Measurements from ENCODE around the gene MRGPRF. TPM values are rescaled to one million over a fixed set of nuclear protein-coding genes. Genes with fewer than 3 reads are reported as not detected.

MRGPRF gene
- total RNA-seq, 4 donors from 2014 or later = 88.9 to 213 (median 165) TPM

DNA sequence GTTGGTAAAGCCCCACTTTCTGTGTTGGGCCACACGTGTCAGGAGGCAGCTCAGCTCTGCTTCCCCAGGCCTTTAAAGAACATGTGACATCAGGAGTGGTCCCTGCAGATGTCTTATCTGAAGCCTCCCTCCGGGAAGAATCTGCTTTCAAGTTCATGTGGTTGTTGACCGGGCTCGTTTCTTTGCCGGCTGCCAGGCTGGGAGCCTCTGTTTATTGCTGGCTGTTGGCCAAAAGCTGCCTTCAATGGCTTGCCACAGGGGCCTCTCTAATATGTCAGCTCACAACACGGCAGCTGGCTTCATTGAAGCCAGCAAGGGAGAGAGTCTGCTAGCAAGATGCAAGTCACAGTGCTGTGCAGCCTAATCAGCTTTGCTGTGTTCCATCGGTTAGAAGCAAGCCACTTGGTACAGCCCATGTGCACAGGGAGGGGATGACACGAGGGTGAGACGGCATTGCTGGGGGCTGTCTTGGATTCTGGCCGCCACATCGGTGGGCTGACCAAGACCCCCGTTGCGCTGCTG is 14.6 kb downstream of the MRGPRF start:
- Histone ChIP-seq H3K27ac (peak overlapping the region; percentile 89 to 99 (median 98)), H3K4me3 (no peak overlapping the region), H3K9me3 (no peaks in the 10 kb centered on the region), H3K27me3 (no peaks in the 10 kb centered on the region), H3K36me3 (peaks cover 0 to 6% of the 10 kb centered on the region in 2 donors), H3K4me1 (peaks cover 4 to 61% (median 53%) of the 10 kb centered on the region in 3 donors)
- WGBS, 2 donors (ENCODE audit: low coverage in 1 of 2) = 27% methylated on average over 4 of the region's 13 CpGs; no CpG with 5 or more reads in 1 of the 2 donors
- ATAC-seq = no peak
- peak; percentile 22 for TF ChIP-seq POLR2AphosphoS5 (IDR thresholded peaks at IDR 0.05)
- TF ChIP-seq EP300 (IDR thresholded peaks at IDR 0.05) = no peak

DNA sequence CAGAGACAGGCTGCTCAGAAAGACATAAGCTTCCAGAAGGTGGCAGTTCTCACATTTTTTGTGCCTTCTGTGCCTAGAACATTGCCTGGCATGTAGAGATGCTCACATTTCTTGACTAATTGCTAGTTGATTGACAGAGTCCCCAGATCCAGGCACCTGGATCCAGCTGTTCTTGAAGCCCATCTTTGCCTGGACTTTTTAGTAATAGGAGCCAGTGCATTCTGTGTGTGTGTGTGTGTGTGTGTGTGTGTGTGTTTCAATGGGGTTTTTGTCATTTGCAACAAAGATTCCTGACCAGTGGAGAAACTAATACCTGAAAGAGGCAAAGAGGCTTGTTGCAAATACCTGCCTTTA is 15.1 kb downstream of the MRGPRF start:
- TF ChIP-seq POLR2AphosphoS5 (IDR thresholded peaks at IDR 0.05) (no peak), POLR2A (IDR thresholded peaks at IDR 0.05) (no peak), EP300 (IDR thresholded peaks at IDR 0.05) (no peak)
- TF ChIP-seq, protein P1, sequence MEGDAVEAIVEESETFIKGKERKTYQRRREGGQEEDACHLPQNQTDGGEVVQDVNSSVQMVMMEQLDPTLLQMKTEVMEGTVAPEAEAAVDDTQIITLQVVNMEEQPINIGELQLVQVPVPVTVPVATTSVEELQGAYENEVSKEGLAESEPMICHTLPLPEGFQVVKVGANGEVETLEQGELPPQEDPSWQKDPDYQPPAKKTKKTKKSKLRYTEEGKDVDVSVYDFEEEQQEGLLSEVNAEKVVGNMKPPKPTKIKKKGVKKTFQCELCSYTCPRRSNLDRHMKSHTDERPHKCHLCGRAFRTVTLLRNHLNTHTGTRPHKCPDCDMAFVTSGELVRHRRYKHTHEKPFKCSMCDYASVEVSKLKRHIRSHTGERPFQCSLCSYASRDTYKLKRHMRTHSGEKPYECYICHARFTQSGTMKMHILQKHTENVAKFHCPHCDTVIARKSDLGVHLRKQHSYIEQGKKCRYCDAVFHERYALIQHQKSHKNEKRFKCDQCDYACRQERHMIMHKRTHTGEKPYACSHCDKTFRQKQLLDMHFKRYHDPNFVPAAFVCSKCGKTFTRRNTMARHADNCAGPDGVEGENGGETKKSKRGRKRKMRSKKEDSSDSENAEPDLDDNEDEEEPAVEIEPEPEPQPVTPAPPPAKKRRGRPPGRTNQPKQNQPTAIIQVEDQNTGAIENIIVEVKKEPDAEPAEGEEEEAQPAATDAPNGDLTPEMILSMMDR (IDR thresholded peaks at IDR 0.05) = no peak
- ATAC-seq = no peak
- Histone ChIP-seq H3K27me3 (no peaks in the 10 kb centered on the region), H3K4me3 (no peak overlapping the region), H3K9me3 (no peaks in the 10 kb centered on the region), H3K27ac (peak overlapping the region; percentile 89 to 99 (median 98)), H3K4me1 (peaks cover 4 to 56% (median 49%) of the 10 kb centered on the region in 3 donors), H3K36me3 (peaks cover 0 to 3% of the 10 kb centered on the region in 2 donors)

DNA sequence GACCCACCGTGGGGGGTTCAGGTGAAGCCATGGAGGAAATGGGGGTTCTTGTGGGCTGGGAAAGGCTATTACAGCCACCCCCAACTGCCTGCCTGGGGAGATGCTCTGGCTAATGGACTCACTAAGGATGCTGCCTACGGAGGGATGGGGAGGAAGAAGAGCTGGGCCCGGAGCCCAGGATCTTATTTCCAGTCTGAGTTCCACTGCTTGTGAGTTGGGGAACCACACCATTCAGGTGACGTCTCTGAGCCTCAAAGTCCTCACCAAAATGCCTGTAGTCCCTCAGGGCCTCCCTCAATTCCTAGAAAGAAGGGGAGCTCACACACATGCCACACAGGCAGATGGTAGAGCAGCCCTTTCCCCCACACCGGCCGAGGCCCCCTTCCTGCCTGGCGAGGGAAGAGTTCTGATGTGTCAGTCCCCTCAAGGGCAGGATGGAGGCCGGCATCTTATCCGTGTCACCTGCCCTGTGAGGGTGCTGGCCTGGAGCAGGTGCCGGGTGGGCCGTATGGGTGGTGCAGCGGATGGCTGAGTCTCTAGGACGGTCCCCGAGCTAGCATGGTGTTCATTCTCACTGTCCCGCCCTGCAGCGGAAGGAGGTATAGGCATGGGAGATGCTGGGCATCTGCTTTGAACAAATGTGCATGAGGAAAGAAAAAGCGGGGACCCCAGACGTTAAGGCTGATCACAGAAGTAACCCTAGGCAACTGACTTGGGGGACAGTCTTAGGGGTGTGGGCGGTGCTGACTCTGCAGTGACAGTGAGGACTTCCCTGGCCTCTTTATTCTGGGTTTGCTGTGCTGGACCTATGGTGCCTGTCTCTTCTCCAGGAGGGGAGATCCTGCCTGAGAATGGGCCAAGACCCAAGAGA is 15.7 kb downstream of the MRGPRF start:
- Histone ChIP-seq H3K27ac (peak overlapping the region in 3 of 4 donors; percentile 96 to 99 (median 99)), H3K4me1 (peaks cover 4 to 50% (median 42%) of the 10 kb centered on the region in 3 donors), H3K36me3 (no peaks in the 10 kb centered on the region), H3K27me3 (peaks cover 2% of the 10 kb centered on the region), H3K9me3 (no peaks in the 10 kb centered on the region), H3K4me3 (no peak overlapping the region)
- ATAC-seq = no peak
- TF ChIP-seq POLR2A (IDR thresholded peaks at IDR 0.05) = no peak
- TF ChIP-seq, protein P1 (IDR thresholded peaks at IDR 0.05) = no peak
- TF ChIP-seq POLR2AphosphoS5 (IDR thresholded peaks at IDR 0.05) = no peak
- no peak for TF ChIP-seq EP300 (IDR thresholded peaks at IDR 0.05)
- WGBS, 2 donors (ENCODE audit: low coverage in 1 of 2) = 82 to 84% methylated on average over 4 to 11 of the region's 19 CpGs

DNA sequence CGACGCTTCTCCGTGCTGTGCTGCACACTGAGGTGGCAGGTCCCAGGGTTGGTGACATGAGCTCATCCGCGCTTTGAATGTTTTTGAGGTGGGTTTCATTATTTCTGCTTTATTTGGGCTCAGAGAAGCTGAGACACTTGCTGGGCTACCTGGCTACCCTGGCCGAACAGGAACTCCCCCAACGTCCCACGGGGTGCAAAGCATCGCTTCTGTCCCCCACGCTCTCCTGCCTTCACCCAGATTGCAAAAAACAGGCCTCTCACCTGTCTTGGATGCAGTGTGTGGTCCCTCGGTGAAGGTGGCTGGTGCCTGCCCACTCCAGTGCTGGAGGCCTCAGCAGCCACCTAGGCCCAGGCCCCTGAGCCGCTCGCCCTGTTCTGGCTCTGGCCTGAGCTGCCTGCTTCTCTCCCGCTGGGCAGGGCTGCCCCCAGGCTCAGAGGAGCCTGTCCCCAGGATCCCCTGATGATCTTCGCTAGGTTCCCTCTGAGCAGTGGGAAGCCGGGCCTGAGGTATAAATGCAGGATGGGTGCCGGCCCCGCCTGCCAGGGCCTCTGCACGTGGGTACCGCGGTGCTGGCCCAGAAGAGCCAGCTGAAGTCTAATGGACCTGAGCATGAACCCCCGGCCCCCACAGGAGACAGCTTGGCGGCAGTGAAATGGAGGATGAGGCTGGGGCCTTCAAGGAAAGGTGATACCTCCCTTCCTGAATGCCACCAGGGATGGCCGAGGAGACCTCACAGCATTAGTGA is 16.5 kb downstream of the MRGPRF start:
- no peak for ATAC-seq
- Histone ChIP-seq H3K27me3 (peaks cover 3% of the 10 kb centered on the region), H3K4me1 (peaks cover 4 to 42% (median 34%) of the 10 kb centered on the region in 3 donors), H3K27ac (peak overlapping the region in 2 of 4 donors; percentile 14 to 99), H3K4me3 (no peak overlapping the region), H3K9me3 (no peaks in the 10 kb centered on the region), H3K36me3 (no peaks in the 10 kb centered on the region)
- TF ChIP-seq POLR2AphosphoS5 (IDR thresholded peaks at IDR 0.05) = no peak
- TF ChIP-seq, protein P1 (IDR thresholded peaks at IDR 0.05) = no peak
- no peak for TF ChIP-seq EP300 (IDR thresholded peaks at IDR 0.05)
- TF ChIP-seq POLR2A (IDR thresholded peaks at IDR 0.05) = no peak
- WGBS, 2 donors (ENCODE audit: low coverage in 1 of 2) = 87 to 95% methylated on average over 5 to 6 of the region's 24 CpGs

DNA sequence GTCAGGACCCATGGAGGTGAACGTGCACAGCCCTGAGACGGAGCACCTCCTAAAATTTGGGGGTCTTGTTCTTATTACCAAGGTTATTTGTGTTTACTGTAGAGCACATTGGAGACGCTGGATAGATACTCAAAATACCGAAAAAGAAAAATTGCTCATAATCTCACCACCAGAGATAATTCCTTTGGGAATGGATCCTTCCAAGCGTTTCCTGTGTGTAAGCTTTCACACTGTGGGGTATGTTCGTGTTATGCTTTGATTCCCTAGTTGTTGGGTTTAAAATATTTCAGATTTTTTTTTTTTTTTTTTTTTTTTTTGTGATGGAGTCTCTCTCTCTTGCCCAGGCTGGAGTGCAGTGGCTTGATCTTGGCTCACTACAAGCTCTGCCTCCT is 18.2 kb downstream of the MRGPRF start:
- no peaks in the 10 kb centered on the region for H3K36me3 ChIP-seq
- H3K9me3 ChIP-seq = no peaks in the 10 kb centered on the region
- H3K27ac ChIP-seq = no peak overlapping the region
- WGBS, 2 donors (ENCODE audit: low coverage in 1 of 2) = 61 to 86% methylated on average over 4 to 5 of the region's 6 CpGs
- H3K4me3 ChIP-seq = no peak overlapping the region
- H3K27me3 ChIP-seq = peaks cover 3% of the 10 kb centered on the region
- H3K4me1 ChIP-seq = peaks cover 4 to 27% (median 20%) of the 10 kb centered on the region in 3 donors
- TF ChIP-seq, protein P1 (IDR thresholded peaks at IDR 0.05) = no peak
- no peak for TF ChIP-seq POLR2A (IDR thresholded peaks at IDR 0.05)
- no peak for TF ChIP-seq EP300 (IDR thresholded peaks at IDR 0.05)
- TF ChIP-seq POLR2AphosphoS5 (IDR thresholded peaks at IDR 0.05) = no peak
- no peak for ATAC-seq
